ENCODE measurements around the gene LRBA.

The LRBA gene

DNA sequence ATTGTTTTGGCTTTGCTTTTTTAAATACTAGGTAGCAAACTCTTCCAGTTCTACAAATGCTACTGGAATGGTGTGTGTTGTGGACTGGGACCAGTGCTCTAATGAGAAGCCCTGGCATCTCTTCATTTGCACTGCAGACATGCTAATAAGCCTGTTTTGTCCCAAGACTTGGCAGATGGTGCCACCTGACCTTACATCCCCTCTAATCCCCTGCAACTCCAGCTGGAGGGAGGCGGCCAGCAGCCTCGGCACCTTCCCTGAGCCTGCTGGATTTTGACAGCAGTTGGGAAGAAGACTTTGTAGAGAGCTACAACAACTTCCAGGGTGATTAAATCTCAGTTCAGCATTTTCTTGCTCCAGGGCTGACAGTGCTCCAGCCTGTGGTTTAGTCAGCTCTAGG is 736.9 kb downstream of the LRBA start:
- H3K4me3 ChIP-seq (ENCODE audit: low read depth in 1 of 2, low read length in 2 of 2) = no peak overlapping the region
- H3K79me2 ChIP-seq (ENCODE audit: insufficient read depth, low read length) = no peaks in the 10 kb centered on the region
- ATAC-seq (ENCODE audit: insufficient read depth, low read depth) = no peak
- no peak overlapping the region for H3K27ac ChIP-seq (ENCODE audit: low read length)
- no peaks in the 10 kb centered on the region for H3K36me3 ChIP-seq (ENCODE audit: insufficient read depth, low read length)
- DNase-seq = no peak
- H4K20me1 ChIP-seq (ENCODE audit: insufficient read depth, low read length) = no peaks in the 10 kb centered on the region
- TF ChIP-seq, protein P1, sequence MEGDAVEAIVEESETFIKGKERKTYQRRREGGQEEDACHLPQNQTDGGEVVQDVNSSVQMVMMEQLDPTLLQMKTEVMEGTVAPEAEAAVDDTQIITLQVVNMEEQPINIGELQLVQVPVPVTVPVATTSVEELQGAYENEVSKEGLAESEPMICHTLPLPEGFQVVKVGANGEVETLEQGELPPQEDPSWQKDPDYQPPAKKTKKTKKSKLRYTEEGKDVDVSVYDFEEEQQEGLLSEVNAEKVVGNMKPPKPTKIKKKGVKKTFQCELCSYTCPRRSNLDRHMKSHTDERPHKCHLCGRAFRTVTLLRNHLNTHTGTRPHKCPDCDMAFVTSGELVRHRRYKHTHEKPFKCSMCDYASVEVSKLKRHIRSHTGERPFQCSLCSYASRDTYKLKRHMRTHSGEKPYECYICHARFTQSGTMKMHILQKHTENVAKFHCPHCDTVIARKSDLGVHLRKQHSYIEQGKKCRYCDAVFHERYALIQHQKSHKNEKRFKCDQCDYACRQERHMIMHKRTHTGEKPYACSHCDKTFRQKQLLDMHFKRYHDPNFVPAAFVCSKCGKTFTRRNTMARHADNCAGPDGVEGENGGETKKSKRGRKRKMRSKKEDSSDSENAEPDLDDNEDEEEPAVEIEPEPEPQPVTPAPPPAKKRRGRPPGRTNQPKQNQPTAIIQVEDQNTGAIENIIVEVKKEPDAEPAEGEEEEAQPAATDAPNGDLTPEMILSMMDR (IDR thresholded peaks at IDR 0.05; ENCODE audit: borderline replicate concordance, extremely low read depth, low read length, poor library complexity, severe bottlenecking) = no peak
- no peak for TF ChIP-seq EZH2 (IDR thresholded peaks at IDR 0.05; ENCODE audit: borderline replicate concordance, low read depth, low read length, severe bottlenecking)
- H3K4me1 ChIP-seq (ENCODE audit: insufficient read depth, low read length) = no peaks in the 10 kb centered on the region
- H3K4me2 ChIP-seq (ENCODE audit: insufficient read depth, low read length) = no peak overlapping the region
- no peak overlapping the region for H3K9ac ChIP-seq (ENCODE audit: low read depth, low read length)
- no peaks in the 10 kb centered on the region for H3K9me3 ChIP-seq (ENCODE audit: insufficient read depth, low read length, severe bottlenecking)
- no peaks in the 10 kb centered on the region for H3K27me3 ChIP-seq (ENCODE audit: insufficient read depth, low read length, poor library complexity)
- no peak overlapping the region for H2AFZ ChIP-seq (ENCODE audit: low read depth, low read length)

DNA sequence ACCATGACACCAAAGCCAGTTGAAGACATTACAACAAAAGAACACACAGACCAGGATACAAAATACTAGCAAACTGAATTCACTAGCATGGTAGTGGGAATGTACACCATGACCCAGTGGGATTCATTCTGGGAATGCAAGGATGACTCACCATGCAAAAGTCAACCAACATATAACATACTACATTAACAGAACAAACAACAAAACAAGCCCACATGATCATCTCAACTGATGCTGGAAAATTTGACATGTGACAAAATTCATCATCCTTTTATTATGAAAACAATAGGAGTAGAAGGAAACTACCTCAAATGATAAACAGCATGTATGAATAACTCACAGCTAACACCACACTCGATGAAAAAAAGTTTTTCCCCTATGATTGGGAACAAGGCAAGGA is 746.6 kb downstream of the LRBA start:
- Histone ChIP-seq H3K4me1 (ENCODE audit: insufficient read depth, low read length) (no peaks in the 10 kb centered on the region), H3K27me3 (ENCODE audit: insufficient read depth, low read length, poor library complexity) (no peaks in the 10 kb centered on the region), H3K4me2 (ENCODE audit: insufficient read depth, low read length) (no peak overlapping the region), H4K20me1 (ENCODE audit: insufficient read depth, low read length) (no peaks in the 10 kb centered on the region), H3K36me3 (ENCODE audit: insufficient read depth, low read length) (no peaks in the 10 kb centered on the region; the same call in 1 of the 2 replicates), H3K79me2 (ENCODE audit: insufficient read depth, low read length) (no peaks in the 10 kb centered on the region), H2AFZ (ENCODE audit: low read depth, low read length) (no peak overlapping the region), H3K9ac (ENCODE audit: low read depth, low read length) (no peak overlapping the region), H3K27ac (ENCODE audit: low read length) (no peak overlapping the region), H3K4me3 (ENCODE audit: low read depth in 1 of 2, low read length in 2 of 2) (no peak overlapping the region), H3K9me3 (ENCODE audit: insufficient read depth, low read length, severe bottlenecking) (no peaks in the 10 kb centered on the region)
- DNase-seq (no peak), ATAC-seq (ENCODE audit: insufficient read depth, low read depth) (no peak)
- no peak for TF ChIP-seq EZH2 (IDR thresholded peaks at IDR 0.05; ENCODE audit: borderline replicate concordance, low read depth, low read length, severe bottlenecking)
- TF ChIP-seq, protein P1 (IDR thresholded peaks at IDR 0.05; ENCODE audit: borderline replicate concordance, extremely low read depth, low read length, poor library complexity, severe bottlenecking) = no peak

DNA sequence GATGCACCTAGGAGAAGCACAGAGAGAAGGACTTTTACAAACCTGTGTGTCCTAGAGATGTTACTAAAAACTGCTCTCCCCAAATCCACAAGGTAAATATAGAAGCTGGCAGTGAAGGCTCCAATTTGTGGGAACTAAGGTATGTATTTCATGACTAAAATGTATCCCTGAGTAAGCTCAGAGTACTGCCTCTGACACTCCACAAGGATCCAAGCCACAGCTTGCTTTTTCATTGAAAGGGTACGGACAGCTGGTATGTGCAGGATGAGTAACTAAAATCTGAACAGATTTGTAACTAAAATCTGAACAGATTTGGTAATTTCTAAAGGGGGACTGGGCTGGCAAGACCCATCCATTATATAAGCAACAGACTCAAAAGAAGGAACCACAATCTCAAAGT is 749.3 kb downstream of the LRBA start:
- ATAC-seq (ENCODE audit: insufficient read depth, low read depth) (no peak), DNase-seq (no peak)
- no peak overlapping the region for H3K4me2 ChIP-seq (ENCODE audit: insufficient read depth, low read length)
- no peak overlapping the region for H3K4me3 ChIP-seq (ENCODE audit: low read depth in 1 of 2, low read length in 2 of 2)
- H3K9ac ChIP-seq (ENCODE audit: low read depth, low read length) = no peak overlapping the region
- H3K79me2 ChIP-seq (ENCODE audit: insufficient read depth, low read length) = no peaks in the 10 kb centered on the region
- no peaks in the 10 kb centered on the region; the same call in 1 of the 2 replicates for H3K36me3 ChIP-seq (ENCODE audit: insufficient read depth, low read length)
- H3K27ac ChIP-seq (ENCODE audit: low read length) = no peak overlapping the region
- H2AFZ ChIP-seq (ENCODE audit: low read depth, low read length) = no peak overlapping the region
- no peaks in the 10 kb centered on the region for H3K4me1 ChIP-seq (ENCODE audit: insufficient read depth, low read length)
- H3K9me3 ChIP-seq (ENCODE audit: insufficient read depth, low read length, severe bottlenecking) = no peaks in the 10 kb centered on the region
- H3K27me3 ChIP-seq (ENCODE audit: insufficient read depth, low read length, poor library complexity) = no peaks in the 10 kb centered on the region
- no peak for TF ChIP-seq EZH2 (IDR thresholded peaks at IDR 0.05; ENCODE audit: borderline replicate concordance, low read depth, low read length, severe bottlenecking)
- TF ChIP-seq, protein P1 (IDR thresholded peaks at IDR 0.05; ENCODE audit: borderline replicate concordance, extremely low read depth, low read length, poor library complexity, severe bottlenecking) = no peak
- no peaks in the 10 kb centered on the region for H4K20me1 ChIP-seq (ENCODE audit: insufficient read depth, low read length)
